Neutrophil (primary cell): Measurements from ENCODE around the gene SMYD1.

ENCODE experiments used
- H3K27ac ChIP-seq: fragments of 200-600 bp; sonication (generic); 2 replicates; pipeline ENCODE4 v1.5.1; 2016; ENCODE audit warnings: mild to moderate bottlenecking, moderate library complexity
- H3K27me3 ChIP-seq: fragments of 200-600 bp; sonication (generic); 2 replicates; pipeline ENCODE4 v1.6.0; 2016; ENCODE audit warnings: mild to moderate bottlenecking
- H3K36me3 ChIP-seq: fragments of 200-600 bp; sonication (generic); 2 replicates; pipeline ENCODE4 v1.5.1; 2017
- H3K4me1 ChIP-seq, 2 experiments: fragments of 200-600 bp in 1 of 2; sonication (generic) in 1 of 2; 1 replicate in 1 of 2; 2 replicates in 1 of 2; pipeline versions ENCODE4 v1.5.1 to v1.6.1; 2013 to 2016; ENCODE audit warnings: low read depth in 1 of 2, low read length in 1 of 2, mild to moderate bottlenecking in 1 of 2, moderate library complexity in 1 of 2; ENCODE audit not compliant: control insufficient read depth in 1 of 2, insufficient read depth in 1 of 2
- H3K4me3 ChIP-seq, 2 experiments: fragments of 200-600 bp in 1 of 2; sonication (generic) in 1 of 2; 1 replicate in 1 of 2; 2 replicates in 1 of 2; pipeline ENCODE4 v1.5.1; 2013 to 2016; ENCODE audit warnings: low read depth in 1 of 2, low read length in 1 of 2, mild to moderate bottlenecking in 1 of 2, moderate library complexity in 1 of 2
- H3K9me3 ChIP-seq: fragments of 200-600 bp; sonication (generic); 2 replicates; pipeline ENCODE4 v1.5.1; 2016
- TF ChIP-seq, protein P1 (sequence below): fragments of 200-600 bp; sonication (generic); IDR thresholded peaks from 2 replicates; pipeline ENCODE4 v1.5.1; 2016; ENCODE audit warnings: antibody characterized with exemption

Gene SMYD1

DNA sequence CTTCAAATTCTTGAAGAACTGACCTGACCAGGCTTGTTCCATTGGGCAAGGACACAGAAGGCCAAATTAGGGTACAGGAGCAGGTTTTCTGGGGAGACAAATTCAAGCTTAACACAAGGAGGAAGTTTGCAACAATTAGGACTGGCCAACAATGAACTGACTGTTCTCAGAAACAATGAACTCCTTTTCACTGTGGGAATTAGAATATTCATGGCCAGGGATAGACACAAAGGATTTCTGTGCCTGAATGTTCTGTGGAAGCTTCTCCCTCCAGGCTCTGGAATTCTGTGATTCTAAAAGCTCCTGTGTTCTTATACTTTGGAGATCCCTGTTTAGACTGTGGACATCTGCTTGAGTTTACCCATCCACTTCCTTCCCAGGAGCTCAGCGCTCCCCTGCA is 15.2 kb downstream of the SMYD1 start:
- TF ChIP-seq, protein P1, sequence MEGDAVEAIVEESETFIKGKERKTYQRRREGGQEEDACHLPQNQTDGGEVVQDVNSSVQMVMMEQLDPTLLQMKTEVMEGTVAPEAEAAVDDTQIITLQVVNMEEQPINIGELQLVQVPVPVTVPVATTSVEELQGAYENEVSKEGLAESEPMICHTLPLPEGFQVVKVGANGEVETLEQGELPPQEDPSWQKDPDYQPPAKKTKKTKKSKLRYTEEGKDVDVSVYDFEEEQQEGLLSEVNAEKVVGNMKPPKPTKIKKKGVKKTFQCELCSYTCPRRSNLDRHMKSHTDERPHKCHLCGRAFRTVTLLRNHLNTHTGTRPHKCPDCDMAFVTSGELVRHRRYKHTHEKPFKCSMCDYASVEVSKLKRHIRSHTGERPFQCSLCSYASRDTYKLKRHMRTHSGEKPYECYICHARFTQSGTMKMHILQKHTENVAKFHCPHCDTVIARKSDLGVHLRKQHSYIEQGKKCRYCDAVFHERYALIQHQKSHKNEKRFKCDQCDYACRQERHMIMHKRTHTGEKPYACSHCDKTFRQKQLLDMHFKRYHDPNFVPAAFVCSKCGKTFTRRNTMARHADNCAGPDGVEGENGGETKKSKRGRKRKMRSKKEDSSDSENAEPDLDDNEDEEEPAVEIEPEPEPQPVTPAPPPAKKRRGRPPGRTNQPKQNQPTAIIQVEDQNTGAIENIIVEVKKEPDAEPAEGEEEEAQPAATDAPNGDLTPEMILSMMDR: no peak
- Histone ChIP-seq H3K4me3 (no peak overlapping the region), H3K27ac (no peak overlapping the region), H3K9me3 (no peaks in the 10 kb centered on the region), H3K27me3 (no peaks in the 10 kb centered on the region), H3K4me1 (no peaks in the 10 kb centered on the region), H3K36me3 (no peaks in the 10 kb centered on the region)

DNA sequence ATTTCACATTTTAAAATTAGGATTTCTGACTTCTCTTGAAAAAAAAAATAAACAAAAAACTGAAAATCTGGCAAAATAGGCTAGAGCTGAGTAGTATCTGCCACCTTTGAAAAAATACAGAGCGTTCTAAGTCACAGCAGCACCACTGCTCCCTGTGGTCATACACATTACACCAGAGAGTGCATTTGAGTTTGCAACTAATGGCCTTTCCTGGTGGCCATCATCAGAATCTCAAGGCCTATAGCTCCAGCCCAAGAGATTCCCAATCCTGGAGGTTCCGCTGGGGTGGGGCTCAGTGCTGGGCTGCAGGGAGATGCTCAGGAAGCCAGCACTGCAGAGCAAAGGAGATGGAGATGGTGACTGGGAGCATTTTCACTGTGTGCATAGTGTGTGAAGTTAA is 17.5 kb downstream of the SMYD1 start:
- Histone ChIP-seq H3K4me3 (no peak overlapping the region), H3K36me3 (no peaks in the 10 kb centered on the region), H3K9me3 (no peaks in the 10 kb centered on the region), H3K4me1 (no peaks in the 10 kb centered on the region), H3K27me3 (no peaks in the 10 kb centered on the region), H3K27ac (no peak overlapping the region)
- TF ChIP-seq, protein P1: no peak

DNA sequence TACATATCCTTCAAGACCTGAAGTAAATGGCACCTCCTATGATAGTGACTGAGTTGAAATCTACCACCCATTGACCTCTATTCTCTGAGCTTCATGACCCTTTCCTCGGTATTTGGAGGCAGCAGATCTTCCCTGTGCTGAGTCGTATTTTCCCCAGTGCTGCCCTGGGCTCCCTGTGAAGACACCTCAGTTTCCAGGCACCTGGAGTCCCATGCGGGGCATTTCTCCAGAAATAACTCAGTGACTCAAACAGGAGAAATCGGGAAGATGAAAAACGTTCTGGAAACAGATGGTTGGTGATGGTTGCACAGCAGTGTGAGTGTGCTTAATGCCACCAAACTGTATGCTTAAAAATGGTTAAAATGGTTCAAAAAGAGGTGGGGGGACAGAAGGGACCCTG is 18.0 kb downstream of the SMYD1 start:
- Histone ChIP-seq H3K27ac (no peak overlapping the region), H3K36me3 (no peaks in the 10 kb centered on the region), H3K27me3 (no peaks in the 10 kb centered on the region), H3K4me3 (no peak overlapping the region), H3K9me3 (no peaks in the 10 kb centered on the region), H3K4me1 (no peaks in the 10 kb centered on the region)
- TF ChIP-seq, protein P1: no peak

DNA sequence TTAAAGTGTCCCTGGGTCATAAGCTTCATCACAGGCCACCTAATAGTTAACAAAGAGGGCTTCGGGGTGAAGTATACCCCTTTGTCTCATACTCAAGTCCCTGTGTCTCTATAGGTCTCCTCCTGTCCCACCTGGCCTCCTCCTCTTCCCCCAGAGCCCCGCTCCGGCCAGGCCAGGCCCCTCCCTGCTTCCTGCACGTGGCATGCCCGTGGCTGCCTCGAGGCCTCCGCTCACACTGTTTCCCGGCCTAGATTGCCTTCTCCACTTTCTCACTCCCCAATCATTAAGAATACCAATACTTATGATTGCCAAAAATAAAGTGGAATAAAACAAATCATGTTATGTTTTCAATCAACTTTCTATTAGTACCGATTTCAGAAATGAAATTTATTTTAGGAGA is 18.8 kb downstream of the SMYD1 start:
- Histone ChIP-seq H3K9me3 (no peaks in the 10 kb centered on the region), H3K36me3 (no peaks in the 10 kb centered on the region), H3K27ac (no peak overlapping the region), H3K4me3 (no peak overlapping the region), H3K4me1 (no peaks in the 10 kb centered on the region), H3K27me3 (no peaks in the 10 kb centered on the region)
- TF ChIP-seq, protein P1: no peak

DNA sequence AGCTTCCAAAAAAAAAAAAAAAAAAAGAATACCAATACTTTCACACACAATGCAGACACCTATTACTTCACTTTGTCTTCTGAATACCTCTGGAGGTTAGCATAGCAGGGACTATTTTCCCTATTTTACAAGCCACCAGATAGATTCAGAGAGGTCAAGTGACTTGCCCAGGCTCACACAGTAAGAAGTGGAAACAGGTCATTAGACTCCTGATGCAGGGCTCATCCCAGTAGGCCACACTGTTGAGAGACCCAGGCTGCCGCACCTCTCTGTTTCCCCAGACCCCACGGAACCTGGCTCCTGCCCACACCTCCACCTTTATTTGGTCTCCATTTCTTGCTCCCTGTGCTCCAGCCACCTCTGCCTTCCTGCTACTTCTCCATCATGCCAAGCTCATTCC is 19.4 kb downstream of the SMYD1 start:
- no peak overlapping the region for H3K27ac ChIP-seq
- H3K27me3 ChIP-seq: no peaks in the 10 kb centered on the region
- no peaks in the 10 kb centered on the region for H3K36me3 ChIP-seq
- TF ChIP-seq, protein P1: no peak
- H3K4me1 ChIP-seq: peaks cover 3% of the 10 kb centered on the region in 2 experiments
- H3K9me3 ChIP-seq: no peaks in the 10 kb centered on the region
- H3K4me3 ChIP-seq: no peak overlapping the region

DNA sequence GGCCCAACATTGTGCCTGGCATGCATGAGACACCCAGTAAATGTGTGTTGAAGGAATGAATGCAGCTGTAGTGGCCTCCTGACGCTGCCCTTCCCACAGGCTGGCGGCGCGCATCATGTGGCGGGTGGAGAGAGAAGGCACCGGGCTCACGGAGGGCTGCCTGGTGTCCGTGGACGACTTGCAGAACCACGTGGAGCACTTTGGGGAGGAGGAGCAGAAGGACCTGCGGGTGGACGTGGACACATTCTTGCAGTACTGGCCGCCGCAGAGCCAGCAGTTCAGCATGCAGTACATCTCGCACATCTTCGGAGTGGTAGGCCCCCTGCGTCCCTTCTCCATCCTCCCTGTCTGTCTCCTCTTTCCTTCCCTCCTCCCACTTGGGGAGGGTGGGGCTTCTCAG is 20.1 kb downstream of the SMYD1 start:
- H3K4me1 ChIP-seq: peaks cover 10% of the 10 kb centered on the region in 2 experiments
- H3K4me3 ChIP-seq: no peak overlapping the region
- H3K27me3 ChIP-seq: no peaks in the 10 kb centered on the region
- H3K27ac ChIP-seq: no peak overlapping the region
- TF ChIP-seq, protein P1: no peak
- H3K36me3 ChIP-seq: no peaks in the 10 kb centered on the region
- H3K9me3 ChIP-seq: no peaks in the 10 kb centered on the region
